Activated CD4-positive, alpha-beta T cell treated with anti-CD3 and anti-CD28 coated beads, Interleukin-2, Interleukin-6, amounts not matched to agents 100 ng/mL and 50 ng/mL, durations not matched to agents 16 hours and 8 hours (primary cell): Measurements from ENCODE around the gene SULT2B1.
"Not testable (repeated sequence)": the region's sequence is repeated elsewhere in the genome, so short reads cannot be mapped to it uniquely, and the experiment has no call there.

Source experiments
- DNase-seq: peaks from one replicate; pipeline ENCODE4 v3.0.0-alpha.2; 2020

Gene SULT2B1

GRCh38 chr19:48530066-48530720 is 21.8 kb upstream of the SULT2B1 start:
- DNase-seq = no peak

- DNase-seq = no peak
Observed at GRCh38 chr19:48530770-48531169, 21.2 kb upstream of the SULT2B1 start.

GRCh38 chr19:48533770-48534169 is 18.2 kb upstream of the SULT2B1 start:
- no peak for DNase-seq

GRCh38 chr19:48537541-48537940 is 14.4 kb upstream of the SULT2B1 start:
- no peak for DNase-seq

GRCh38 chr19:48538057-48538456 is 13.9 kb upstream of the SULT2B1 start:
- not testable (repeated sequence) for DNase-seq

GRCh38 chr19:48539503-48540096 is 12.4 kb upstream of the SULT2B1 start:
- DNase-seq = no peak

GRCh38 chr19:48540110-48540509 is 11.9 kb upstream of the SULT2B1 start:
- no peak for DNase-seq

- no peak for DNase-seq
Observed at GRCh38 chr19:48541813-48542212, 10.2 kb upstream of the SULT2B1 start.

- no peak for DNase-seq
Observed at GRCh38 chr19:48543121-48543710, 8.8 kb upstream of the SULT2B1 start.

GRCh38 chr19:48544856-48545750 is 6.9 kb upstream of the SULT2B1 start:
- DNase-seq = no peak

GRCh38 chr19:48547722-48548121 is 4.2 kb upstream of the SULT2B1 start:
- no peak for DNase-seq

- no peak for DNase-seq
Observed at GRCh38 chr19:48548253-48548911, 3.6 kb upstream of the SULT2B1 start.

- no peak for DNase-seq
Observed at GRCh38 chr19:48549380-48549779, 2.6 kb upstream of the SULT2B1 start.

- no peak for DNase-seq
Observed at GRCh38 chr19:48552406-48553322, 692 bp downstream of the SULT2B1 start.

- no peak for DNase-seq
Observed at GRCh38 chr19:48553676-48554384, 1.9 kb downstream of the SULT2B1 start.

- DNase-seq = no peak
Observed at GRCh38 chr19:48554385-48555091, 2.6 kb downstream of the SULT2B1 start.

GRCh38 chr19:48556163-48556562 is 4.2 kb downstream of the SULT2B1 start:
- DNase-seq = no peak

GRCh38 chr19:48556825-48557224 is 4.9 kb downstream of the SULT2B1 start:
- DNase-seq = no peak

GRCh38 chr19:48558018-48558684 is 6.2 kb downstream of the SULT2B1 start:
- DNase-seq = no peak

- no peak for DNase-seq
Observed at GRCh38 chr19:48560095-48560530, 8.1 kb downstream of the SULT2B1 start.
